HG02970 (cell line): ENCODE measurements around the gene FNDC10.

Experiments
- ATAC-seq: cut with Tn5 transposase; IDR thresholded peaks from one replicate; pipeline ENCODE4 v1.9.1; 2021; ENCODE audit warnings: mild to moderate bottlenecking, moderate library complexity, moderate number of reproducible peaks; ENCODE audit not compliant: unreplicated experiment, low FRiP score

The FNDC10 gene

DNA sequence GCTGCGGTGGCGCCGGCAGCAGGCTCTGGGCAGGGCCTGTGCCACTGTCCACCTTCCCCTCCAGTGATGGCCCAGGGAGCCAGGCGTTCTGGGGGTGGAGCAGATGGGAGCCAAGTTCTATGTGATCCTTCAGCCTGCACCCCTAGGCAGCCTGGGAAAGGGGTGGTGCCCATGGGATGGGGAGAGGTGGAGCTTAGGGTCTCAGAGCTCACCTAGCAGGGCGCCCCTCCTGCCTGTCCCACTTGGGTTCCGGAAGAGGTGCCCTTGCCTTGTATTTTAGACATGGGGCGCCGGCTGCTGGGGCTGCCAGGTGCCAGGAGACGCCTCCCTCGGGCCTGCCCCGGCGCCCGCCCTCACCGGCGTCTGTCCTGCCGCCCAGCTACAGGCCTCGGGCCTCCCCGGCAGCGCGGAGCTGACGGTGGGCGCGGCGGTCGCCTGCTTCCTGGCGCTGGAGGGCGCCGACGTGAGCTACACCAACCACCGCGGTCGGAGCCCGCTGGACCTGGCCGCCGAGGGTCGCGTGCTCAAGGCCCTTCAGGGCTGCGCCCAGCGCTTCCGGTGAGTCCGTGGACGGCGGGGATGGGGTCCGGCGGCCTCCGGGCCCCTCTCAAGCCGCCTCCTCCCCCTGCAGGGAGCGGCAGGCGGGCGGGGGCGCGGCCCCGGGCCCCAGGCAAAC, 29.0 kb upstream of the FNDC10 start:
- no peak for ATAC-seq

DNA sequence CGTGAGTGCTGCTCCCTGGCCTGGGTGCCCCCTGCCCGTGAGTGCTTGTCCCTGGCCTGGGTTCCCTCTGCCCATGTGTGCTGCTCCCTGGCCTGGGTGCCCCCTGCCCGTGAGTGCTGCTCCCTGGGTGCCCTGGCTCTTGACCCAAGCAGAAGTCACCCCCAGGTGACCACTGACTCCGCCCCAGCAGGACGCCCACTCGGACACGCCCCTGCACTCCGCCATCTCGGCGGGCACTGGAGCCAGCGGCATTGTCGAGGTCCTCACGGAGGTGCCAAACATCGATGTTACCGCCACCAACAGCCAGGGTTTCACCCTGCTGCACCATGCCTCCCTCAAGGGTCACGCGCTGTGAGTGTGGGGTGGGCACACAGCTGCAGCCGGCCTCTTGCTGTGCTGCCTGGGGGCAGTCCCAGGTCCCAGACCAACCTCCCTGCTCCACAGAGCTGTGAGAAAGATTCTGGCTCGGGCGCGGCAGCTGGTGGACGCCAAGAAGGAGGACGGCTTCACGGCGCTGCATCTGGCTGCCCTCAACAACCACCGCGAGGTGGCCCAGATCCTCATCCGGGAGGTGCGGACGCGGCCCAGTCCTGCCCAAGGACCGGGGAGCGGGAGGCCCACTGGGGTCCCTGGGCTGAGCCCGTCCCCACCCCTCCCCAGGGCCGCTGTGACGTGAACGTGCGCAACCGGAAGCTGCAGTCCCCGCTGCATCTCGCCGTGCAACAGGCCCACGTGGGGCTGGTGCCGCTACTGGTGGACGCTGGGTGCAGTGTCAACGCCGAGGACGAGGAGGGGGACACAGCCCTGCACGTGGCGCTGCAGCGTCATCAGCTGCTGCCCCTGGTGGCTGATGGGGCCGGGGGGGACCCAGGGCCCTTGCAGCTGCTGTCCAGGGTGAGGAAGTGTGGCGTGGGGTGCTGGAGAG, 28.2 kb upstream of the FNDC10 start:
- ATAC-seq, result no peak

DNA sequence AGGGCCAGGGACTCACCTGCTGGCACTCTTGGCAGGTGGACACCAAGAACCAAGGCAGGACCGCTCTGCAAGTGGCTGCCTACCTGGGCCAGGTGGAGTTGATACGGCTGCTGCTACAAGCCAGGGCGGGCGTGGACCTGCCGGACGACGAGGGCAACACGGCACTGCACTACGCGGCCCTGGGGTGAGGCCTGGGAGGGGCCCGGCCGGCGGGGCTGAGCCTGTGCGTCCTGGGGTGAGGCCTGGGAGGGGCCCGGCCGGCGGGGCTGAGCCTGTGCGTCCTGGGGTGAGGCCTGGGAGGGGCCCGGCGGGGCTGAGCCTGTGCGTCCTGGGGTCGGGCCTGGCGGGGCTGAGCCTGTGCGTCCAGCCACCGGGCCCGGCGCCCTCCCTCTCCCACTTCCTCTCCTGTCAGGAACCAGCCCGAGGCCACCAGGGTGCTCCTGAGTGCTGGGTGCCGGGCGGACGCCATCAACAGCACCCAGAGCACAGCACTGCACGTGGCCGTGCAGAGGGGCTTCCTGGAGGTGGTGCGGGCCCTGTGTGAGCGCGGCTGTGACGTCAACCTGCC, 27.4 kb upstream of the FNDC10 start:
- no peak for ATAC-seq

DNA sequence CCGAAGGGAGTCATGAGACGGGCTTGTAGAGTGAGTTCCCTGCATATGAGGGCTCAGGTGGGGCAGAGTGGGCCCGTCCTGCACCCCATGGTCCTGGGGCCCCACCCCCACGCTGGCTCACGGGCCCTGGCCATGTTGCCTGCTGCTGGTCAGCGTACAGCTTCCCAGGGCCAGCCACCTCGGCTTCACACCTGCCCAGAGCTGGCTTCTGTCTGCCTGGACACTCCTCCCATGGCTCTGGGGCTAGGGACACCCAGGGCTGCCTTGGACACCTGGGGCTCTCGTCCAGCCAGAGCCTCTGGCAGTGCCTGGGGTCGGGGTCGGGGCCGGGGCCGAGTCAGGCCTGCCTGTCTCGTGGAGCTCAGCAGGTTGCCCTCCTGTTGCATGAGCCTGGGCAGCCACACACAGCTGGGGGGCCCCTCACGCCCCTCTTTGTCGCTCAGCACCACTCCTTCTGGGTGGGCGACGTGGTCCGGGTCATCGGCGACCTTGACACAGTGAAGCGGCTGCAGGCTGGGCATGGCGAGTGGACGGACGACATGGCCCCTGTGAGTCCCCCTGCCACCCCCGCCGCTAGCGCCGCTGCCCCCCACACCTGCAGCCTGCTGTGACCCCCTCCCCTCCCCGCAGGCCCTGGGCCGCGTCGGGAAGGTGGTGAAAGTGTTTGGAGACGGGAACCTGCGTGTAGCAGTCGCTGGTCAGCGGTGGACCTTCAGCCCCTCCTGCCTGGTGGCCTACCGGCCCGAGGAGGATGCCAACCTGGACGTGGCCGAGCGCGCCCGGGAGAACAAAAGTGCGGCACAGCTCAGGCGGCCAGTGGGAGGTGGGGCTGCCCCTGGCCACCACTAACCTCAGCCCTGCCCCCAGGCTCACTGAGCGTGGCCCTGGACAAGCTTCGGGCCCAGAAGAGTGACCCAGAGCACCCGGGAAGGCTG, 26.5 kb upstream of the FNDC10 start:
- ATAC-seq, result no peak

DNA sequence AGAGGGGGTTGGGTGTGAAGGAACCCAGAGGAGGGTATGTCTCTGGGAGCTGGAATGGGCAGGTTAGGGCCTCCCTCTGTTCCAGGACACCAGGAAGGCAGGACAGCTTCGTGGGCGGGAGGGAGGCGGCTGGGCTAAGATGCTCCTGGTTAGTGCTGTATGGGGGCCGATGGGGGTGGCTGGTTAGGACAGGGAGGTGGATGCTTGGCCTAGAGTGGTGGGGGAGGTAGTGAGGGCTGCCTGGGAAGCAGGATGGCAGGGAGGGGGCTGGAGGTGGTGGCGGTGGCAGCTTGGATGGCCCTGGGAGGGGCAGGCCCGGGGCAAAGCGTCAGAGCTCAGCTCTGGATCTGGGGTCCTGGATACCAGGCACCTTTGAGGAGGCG, 25.9 kb upstream of the FNDC10 start:
- no peak for ATAC-seq

DNA sequence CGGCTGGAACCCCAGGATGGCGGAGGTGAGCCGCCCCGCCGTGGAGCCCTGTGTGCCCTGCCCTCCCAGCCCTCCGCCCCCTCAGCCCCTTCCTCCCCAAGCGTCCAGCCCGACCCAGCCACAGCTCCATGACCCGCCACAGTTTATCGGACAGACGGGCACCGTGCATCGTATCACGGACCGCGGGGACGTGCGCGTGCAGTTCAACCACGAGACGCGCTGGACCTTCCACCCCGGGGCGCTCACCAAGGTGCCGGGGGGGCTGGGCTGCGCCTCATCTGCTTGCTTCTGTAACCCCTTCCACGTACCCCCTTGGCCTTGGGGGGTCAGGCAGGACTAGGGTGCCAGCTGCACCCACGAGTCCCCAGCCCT, 25.5 kb upstream of the FNDC10 start:
- no peak for ATAC-seq

DNA sequence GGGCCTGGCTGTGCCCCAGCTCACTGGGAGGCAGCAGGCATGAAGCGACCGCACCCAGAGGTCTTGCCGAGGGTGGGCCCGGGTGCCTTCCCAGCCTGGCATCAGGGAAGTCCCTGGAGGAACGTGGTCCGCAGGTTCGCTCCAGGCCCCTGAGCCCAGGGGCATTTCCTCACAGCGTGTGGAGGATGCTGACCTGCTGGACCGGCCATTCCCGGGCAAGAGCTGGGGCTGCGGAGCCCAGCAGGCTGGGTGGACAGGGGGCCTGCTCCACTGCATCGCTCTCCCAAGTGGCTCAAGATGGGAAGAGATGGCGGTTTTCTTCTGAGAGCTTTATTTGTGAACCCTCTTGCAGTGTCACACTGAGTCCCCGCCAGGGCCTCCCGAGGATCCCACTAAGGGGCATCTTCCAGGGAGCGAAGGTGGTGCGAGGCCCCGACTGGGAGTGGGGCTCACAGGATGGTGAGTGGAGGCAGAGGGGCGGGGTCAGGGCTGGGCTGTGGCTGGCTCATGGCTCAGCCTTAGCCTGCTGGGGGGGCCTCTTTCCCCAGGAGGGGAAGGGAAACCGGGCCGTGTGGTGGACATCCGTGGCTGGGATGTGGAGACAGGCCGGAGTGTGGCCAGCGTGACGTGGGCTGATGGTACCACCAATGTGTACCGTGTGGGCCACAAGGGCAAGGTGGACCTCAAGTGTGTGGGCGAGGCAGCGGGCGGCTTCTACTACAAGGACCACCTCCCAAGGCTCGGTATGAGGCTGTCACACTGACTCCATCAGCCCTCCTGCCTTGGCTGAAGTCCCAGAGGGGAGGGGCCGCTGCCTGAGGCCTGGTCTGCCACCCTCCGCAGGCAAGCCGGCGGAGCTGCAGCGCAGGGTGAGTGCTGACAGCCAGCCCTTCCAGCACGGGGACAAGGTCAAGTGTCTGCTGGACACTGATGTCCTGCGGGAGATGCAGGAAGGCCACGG, 24.8 kb upstream of the FNDC10 start:
- ATAC-seq, result no peak

DNA sequence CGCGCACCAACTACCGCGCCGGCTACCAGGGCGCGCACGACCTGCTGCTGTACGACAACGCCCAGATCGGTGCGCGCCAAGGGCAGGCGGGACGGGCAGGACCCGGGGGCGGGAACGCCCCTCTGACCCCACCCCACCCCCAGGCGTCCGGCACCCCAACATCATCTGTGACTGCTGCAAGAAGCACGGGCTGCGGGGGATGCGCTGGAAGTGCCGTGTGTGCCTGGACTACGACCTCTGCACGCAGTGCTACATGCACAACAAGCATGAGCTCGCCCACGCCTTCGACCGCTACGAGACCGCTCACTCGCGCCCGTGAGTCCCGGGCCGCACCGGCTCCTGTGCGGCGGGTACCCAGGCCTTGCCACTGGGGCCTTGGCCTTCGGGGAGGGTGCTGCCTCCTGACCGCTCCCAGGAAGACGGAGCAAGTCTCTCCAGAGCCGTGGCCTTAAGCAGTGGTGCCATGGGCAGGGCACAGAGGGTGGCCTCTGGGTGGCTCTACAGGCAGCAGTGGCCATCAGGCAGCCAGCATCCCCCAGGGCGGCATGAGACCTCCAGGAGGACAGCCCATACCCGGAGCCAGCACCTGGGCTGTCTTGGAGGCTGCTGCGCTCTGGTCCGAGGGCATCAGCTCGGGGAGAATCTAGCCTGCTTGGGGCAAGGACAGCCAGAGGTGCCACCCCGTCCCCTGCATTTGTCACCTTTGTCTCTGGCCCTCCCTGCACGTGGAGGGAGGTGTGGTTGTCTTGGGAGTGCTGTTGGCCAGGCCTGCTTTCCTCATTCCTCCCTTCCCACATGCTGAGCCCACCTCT, 23.9 kb upstream of the FNDC10 start:
- ATAC-seq, result no peak

DNA sequence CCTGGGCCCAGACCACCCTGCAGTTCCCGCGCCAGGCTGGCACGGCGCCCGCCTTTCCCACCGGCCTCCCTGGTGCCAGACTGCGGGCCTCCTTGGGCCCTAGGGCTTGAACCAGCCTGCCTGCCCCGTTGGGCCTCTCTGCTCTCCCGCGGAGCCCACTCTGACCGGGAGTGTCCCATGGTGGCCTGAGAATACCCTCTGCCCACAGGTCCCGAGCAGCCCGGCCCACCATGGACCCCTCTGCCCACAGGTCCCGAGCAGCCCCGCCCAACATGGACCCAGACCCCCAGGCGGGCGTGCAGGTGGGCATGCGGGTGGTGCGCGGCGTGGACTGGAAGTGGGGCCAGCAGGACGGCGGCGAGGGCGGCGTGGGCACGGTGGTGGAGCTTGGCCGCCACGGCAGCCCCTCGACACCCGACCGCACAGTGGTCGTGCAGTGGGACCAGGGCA, 23.3 kb upstream of the FNDC10 start:
- ATAC-seq, result no peak

DNA sequence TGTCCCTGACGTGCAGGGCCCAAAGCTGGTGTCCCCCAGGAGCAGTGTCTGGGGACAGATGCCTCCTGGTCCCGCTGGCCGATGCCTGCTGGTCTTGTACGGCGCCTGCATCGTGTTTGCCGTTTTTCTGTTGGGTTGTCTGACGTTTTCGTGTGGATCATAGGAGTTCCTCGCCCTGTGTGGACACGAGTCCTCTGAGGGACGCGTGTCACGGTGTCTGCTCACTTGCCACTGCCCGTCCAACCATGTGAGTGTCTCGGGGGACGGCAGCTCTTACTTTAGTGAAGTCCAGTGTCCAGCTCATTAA, 22.8 kb upstream of the FNDC10 start:
- ATAC-seq, result no peak

DNA sequence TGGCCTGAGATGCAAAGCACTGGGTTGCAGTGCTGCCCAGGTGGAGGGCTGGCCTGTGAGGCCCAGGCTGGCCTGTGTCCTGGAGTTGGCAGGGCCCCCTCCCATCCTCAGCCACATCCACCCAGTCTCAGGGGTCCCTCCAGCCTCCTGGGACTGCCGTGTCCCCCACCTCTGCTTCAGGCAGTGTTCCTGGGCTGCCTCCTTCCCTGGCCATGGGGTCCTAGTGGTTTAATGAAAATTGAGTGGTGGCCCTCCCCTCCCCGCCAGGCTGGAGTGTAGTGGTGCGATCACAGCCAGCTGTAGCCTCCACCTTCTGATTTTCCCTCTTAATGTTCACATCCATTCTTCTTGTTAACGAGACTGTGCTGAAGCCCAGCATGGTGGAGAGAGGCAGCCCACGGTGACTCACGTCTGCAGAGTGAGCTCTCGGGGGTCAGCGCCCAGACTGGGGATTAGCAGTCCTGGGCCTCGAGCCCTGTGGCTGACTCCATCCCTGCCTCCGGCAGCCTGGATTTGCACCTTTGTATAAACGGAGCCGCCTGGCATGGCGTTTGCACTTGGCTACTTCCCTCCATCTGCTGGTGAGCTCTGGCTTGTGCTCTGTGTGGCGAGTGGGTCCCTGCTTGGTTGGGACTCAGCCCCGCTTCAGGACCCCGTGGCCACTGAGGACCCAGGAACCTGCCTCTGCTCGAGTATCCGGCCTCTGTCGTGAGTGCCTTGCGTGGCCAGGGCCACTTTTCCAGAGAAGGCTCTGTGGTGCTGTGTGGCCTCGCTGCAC, 22.3 kb upstream of the FNDC10 start:
- ATAC-seq, result no peak

DNA sequence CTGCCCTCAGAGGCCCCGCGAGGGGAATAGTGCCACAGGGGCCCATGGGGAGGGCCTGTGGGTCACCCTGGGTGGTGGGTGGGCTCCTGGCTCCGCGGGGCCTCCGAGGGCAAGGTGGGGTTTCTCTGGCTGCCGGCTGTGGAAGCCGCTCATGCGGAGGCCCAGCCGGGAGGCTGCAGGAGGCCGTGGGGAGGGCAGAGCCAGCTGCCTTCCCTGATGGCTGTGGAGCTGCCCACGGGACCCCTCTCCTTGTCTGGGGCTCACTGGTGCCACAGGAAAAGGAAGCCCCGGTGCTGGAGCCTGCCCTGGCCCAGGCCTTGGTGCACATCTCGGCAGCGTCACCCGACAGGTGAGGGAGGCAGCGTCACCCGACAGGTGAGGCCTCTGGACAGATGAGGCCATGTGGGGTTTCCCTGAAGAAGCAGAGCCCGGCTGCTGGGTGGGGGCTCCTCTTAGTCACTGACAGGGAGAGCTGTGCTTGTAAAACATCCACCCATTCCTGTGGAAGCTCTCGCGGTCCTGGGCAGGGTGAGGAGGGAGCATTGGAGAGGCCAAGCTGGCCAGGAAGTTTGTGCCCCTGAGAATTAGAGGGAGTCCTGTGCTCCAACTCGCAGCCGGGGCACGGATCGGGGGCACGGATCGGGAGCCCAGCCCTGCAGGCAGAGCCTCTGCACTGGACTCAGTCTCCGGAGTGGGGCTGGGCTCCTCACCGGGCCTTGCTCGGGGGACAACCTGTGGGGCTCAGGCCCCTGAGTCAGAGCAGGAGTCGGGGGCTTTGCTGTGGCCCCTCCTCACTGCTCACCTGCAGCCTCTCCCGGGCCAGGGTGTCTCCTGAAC, 21.5 kb upstream of the FNDC10 start:
- ATAC-seq, result no peak

DNA sequence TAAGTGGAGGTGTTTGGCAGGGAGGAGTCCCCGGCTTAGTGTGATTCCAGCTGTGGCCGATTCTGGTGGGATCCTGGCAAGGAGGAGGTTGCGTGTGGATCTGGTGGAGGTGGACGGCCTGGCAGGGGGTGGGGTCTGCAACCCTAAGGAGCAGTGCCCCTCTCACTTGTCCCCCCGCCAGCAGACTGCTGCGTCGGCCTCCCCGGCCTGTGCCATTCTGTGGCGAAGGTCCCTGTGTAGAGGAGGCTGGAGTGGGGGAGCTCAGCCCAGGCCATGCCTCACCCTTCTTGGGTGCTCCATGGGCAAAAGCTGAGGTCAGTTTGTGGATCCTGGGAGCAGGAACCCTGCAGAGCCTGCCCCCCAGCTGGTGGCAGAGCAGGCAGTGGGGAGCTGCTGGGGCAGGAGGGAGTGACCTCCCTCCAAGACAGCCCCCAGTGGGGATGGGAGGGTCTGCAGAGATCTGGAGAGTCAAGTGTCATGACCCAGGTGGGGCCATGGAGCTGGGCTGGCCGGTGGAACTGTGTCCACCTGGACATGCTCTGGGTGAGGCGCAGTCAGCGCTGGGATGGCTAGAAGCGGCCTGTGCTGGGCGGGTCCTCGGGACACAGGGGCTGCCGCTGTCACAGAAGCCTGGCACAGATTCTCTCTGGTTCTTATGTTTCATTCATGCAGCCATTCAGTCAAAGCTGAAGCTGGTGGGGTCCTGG, 20.7 kb upstream of the FNDC10 start:
- no peak for ATAC-seq

DNA sequence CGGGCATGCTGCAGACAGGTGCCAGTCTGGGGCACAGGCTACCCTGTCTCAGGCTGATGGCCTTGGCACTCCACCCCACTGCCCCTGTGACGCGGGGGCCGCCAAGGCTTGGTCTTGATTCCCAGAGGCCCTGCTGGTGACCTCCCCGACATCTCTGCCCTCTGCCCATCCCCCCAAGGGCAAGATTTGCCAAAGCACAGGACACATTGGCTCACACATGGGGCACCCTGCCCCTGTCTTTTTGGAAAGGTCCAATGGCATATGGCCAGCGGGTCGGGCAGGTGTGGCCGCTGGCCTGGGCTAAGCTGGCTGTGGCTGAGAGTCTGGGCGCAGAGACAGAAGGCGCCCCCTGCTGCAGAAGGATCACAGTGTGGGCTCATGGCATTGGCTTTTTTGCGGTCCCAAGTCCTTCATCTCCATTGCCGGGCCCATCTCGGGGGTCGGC, 20.0 kb upstream of the FNDC10 start:
- ATAC-seq, result no peak

DNA sequence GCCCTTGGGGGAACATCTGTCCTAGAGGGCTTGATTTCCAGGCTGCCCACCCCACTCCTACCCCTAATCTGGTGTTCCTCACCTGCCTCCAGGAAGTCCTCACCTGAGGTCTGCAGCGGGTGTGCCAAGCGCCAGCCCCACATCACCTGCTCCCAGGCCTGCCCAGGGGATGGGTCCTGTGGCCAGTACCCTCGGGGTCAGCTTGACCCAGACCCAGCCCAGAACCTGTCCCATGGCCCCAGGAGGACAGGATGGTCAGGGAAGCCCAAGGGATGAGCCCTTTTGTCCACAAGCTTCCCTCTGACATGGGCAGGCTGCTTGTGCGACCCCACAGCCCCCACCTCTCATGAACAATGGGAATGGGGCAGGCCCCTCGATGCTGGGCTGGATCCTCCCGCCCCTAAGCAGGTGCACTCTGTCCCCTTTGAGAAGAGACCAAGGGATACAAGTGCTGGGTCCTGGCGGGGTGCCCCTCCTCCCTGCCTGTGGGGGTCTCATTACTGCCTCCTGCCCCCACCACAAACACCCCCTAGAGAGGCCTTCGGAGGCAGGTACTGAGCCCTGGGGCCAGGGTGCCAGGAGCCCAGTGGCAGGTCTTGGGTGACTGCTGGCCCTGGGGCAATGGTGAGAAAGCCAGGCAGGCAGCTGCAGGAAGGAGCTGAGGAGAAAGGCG, 18.6 kb upstream of the FNDC10 start:
- no peak for ATAC-seq

DNA sequence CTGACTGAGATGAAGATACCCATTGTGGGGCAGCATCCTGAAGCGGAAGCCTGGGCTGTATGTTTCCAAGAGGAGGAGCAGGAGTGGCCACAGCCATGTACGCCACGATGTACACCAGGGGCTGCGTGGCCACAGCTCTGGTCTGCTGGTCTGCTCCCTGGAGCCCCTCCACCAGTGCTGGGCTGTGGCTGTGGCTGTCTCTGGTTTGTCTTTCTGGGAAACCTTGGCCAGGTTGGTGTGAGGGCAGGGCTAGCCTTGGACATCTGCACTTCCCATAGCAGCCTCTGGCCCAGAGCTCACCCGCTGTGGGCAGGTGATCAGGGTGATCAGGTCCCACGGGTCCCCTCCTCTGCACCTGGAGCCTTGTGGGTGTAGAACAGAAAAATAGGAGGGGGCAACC, 18.0 kb upstream of the FNDC10 start:
- ATAC-seq, result no peak
